ENCODE results near the gene SEMA4D.

The SEMA4D gene

GRCh38 chr9:89425921-89426383, 72.0 kb downstream of the SEMA4D start:
- TF ChIP-seq CTCF (IDR thresholded peaks at IDR 0.05) = no peak
- no peak for TF ChIP-seq ZFX (IDR thresholded peaks at IDR 0.05; ENCODE audit: borderline replicate concordance)
- no peak overlapping the region for H3K27ac ChIP-seq

GRCh38 chr9:89425024-89425805, 72.7 kb downstream of the SEMA4D start:
- no peak overlapping the region for H3K27ac ChIP-seq

GRCh38 chr9:89422151-89422975, 75.5 kb downstream of the SEMA4D start:
- no peak overlapping the region for H3K27ac ChIP-seq
- TF ChIP-seq CTCF (IDR thresholded peaks at IDR 0.05) (no peak), ZFX (IDR thresholded peaks at IDR 0.05; ENCODE audit: borderline replicate concordance) (no peak)

More at GRCh38 chr9:89425024-89425805, 72.7 kb downstream of the SEMA4D start:
- TF ChIP-seq CTCF (IDR thresholded peaks at IDR 0.05) (no peak), ZFX (IDR thresholded peaks at IDR 0.05; ENCODE audit: borderline replicate concordance) (no peak)

- TF ChIP-seq ZFX (IDR thresholded peaks at IDR 0.05; ENCODE audit: borderline replicate concordance) (no peak), CTCF (IDR thresholded peaks at IDR 0.05) (no peak)
- no peak overlapping the region for H3K27ac ChIP-seq
These were observed 76.3 kb downstream of the SEMA4D start for GRCh38 chr9:89421595-89421994.

GRCh38 chr9:89420397-89421178, 77.3 kb downstream of the SEMA4D start:
- H3K27ac ChIP-seq = no peak overlapping the region
- TF ChIP-seq CTCF (IDR thresholded peaks at IDR 0.05) (no peak), ZFX (IDR thresholded peaks at IDR 0.05; ENCODE audit: borderline replicate concordance) (no peak)

- TF ChIP-seq ZFX (IDR thresholded peaks at IDR 0.05; ENCODE audit: borderline replicate concordance) (no peak), CTCF (IDR thresholded peaks at IDR 0.05) (no peak)
- no peak overlapping the region for H3K27ac ChIP-seq
These were observed 77.9 kb downstream of the SEMA4D start for GRCh38 chr9:89419978-89420394.
